H9 (cell line): ENCODE measurements around the gene TFDP1. TPM values are rescaled to one million over a fixed set of nuclear protein-coding genes. Genes with fewer than 3 reads are reported as not detected.

Experiments
- DNase-seq: peaks from one replicate; pipeline ENCODE4 v3.0.0-alpha.2; 2017
- H2AFZ ChIP-seq: one replicate; pipeline ENCODE4 v1.6.1; 2013; ENCODE audit warnings: mild to moderate bottlenecking, low read length, control low read depth, moderate library complexity
- H2AK5ac ChIP-seq: 2 replicates; pipeline ENCODE4 v1.6.1; 2013; ENCODE audit warnings: low read length, control low read depth, mixed read lengths; ENCODE audit not compliant: insufficient read length
- H2BK120ac ChIP-seq: one replicate; pipeline ENCODE4 v1.6.1; 2013; ENCODE audit warnings: low read depth, mild to moderate bottlenecking, low read length, control low read depth, inconsistent platforms; ENCODE audit not compliant: poor library complexity, severe bottlenecking
- H2BK12ac ChIP-seq: 2 replicates; pipeline ENCODE4 v1.6.1; 2013; ENCODE audit warnings: low read length, control low read depth, mixed read lengths, low read depth; ENCODE audit not compliant: insufficient read length
- H2BK15ac ChIP-seq: 2 replicates; pipeline ENCODE4 v1.6.1; 2013; ENCODE audit warnings: low read depth, low read length, control low read depth
- H2BK20ac ChIP-seq: one replicate; pipeline ENCODE4 v1.6.1; 2013; ENCODE audit warnings: low read depth, mild to moderate bottlenecking, low read length, control low read depth, inconsistent platforms; ENCODE audit not compliant: poor library complexity, severe bottlenecking
- H2BK5ac ChIP-seq: 2 replicates; pipeline ENCODE4 v1.6.1; 2013; ENCODE audit warnings: low read length, control low read depth, mixed read lengths; ENCODE audit not compliant: insufficient read length
- H3K14ac ChIP-seq: 2 replicates; pipeline ENCODE4 v1.6.1; 2013; ENCODE audit warnings: low read length, control low read depth; ENCODE audit not compliant: insufficient read depth
- H3K18ac ChIP-seq: 2 replicates; pipeline ENCODE4 v1.6.1; 2013; ENCODE audit warnings: low read depth, mild to moderate bottlenecking, mixed read lengths, low read length, control low read depth; ENCODE audit not compliant: insufficient read length
- H3K23ac ChIP-seq: 2 replicates; pipeline ENCODE4 v1.6.1; 2013; ENCODE audit warnings: low read length, control low read depth, mixed read lengths, low read depth; ENCODE audit not compliant: insufficient read length
- H3K23me2 ChIP-seq: 2 replicates; pipeline ENCODE4 v1.6.1; 2013; ENCODE audit warnings: low read depth, mild to moderate bottlenecking, mixed read lengths, low read length, control low read depth; ENCODE audit not compliant: insufficient read length, poor library complexity, severe bottlenecking
- H3K27ac ChIP-seq: 2 replicates; pipeline ENCODE4 v1.5.1; 2013; ENCODE audit warnings: low read length, control low read depth, mixed read lengths, low read depth; ENCODE audit not compliant: insufficient read length
- H3K27me3 ChIP-seq: 2 replicates; pipeline ENCODE4 v1.6.1; 2013; ENCODE audit warnings: low read length, control low read depth, inconsistent platforms; ENCODE audit not compliant: insufficient read depth
- H3K4ac ChIP-seq: 2 replicates; pipeline ENCODE4 v1.6.1; 2013; ENCODE audit warnings: low read depth, mild to moderate bottlenecking, control low read depth, inconsistent platforms, low read length, moderate library complexity
- H3K4me1 ChIP-seq: 2 replicates; pipeline ENCODE4 v1.6.1; 2013; ENCODE audit warnings: low read length, control low read depth, inconsistent platforms; ENCODE audit not compliant: insufficient read depth
- H3K4me2 ChIP-seq: 2 replicates; pipeline ENCODE4 v1.6.1; 2013; ENCODE audit warnings: low read length, control low read depth, mixed read lengths; ENCODE audit not compliant: insufficient read length, insufficient read depth
- H3K56ac ChIP-seq: 2 replicates; pipeline ENCODE4 v1.6.1; 2013; ENCODE audit warnings: low read depth, mild to moderate bottlenecking, mixed read lengths, low read length, control low read depth; ENCODE audit not compliant: insufficient read length
- H3K79me1 ChIP-seq: 2 replicates; pipeline ENCODE4 v1.6.1; 2013; ENCODE audit warnings: low read depth, mild to moderate bottlenecking, moderate library complexity, low read length, control low read depth, inconsistent platforms; ENCODE audit not compliant: insufficient read depth, poor library complexity, severe bottlenecking
- H3K79me2 ChIP-seq: 2 replicates; pipeline ENCODE4 v1.6.1; 2013; ENCODE audit warnings: low read length, control low read depth, inconsistent platforms; ENCODE audit not compliant: insufficient read depth
- H3K9ac ChIP-seq: 2 replicates; pipeline ENCODE4 v1.6.1; 2013; ENCODE audit warnings: low read length, control low read depth, mixed read lengths; ENCODE audit not compliant: insufficient read length; ENCODE audit errors: extremely low read depth
- H3K9me3 ChIP-seq: one replicate; pipeline ENCODE4 v1.6.1; 2013; ENCODE audit warnings: low read depth, low read length, inconsistent platforms; ENCODE audit not compliant: control insufficient read depth
- H3T11ph ChIP-seq: one replicate; pipeline ENCODE4 v1.6.1; 2013; ENCODE audit warnings: mild to moderate bottlenecking, low read length, control low read depth, inconsistent platforms
- H4K20me1 ChIP-seq: one replicate; pipeline ENCODE4 v1.6.1; 2013; ENCODE audit not compliant: control insufficient read depth, insufficient read length, insufficient read depth
- H4K5ac ChIP-seq: 2 replicates; pipeline ENCODE4 v1.6.1; 2013; ENCODE audit warnings: low read depth, mild to moderate bottlenecking, mixed read lengths, low read length, control low read depth; ENCODE audit not compliant: insufficient read length
- H4K8ac ChIP-seq: replicated peaks from 2 replicates; pipeline ENCODE4 v1.6.1; 2013; ENCODE audit warnings: low read length, control low read depth, mixed read lengths, low read depth; ENCODE audit not compliant: insufficient read length
- H4K91ac ChIP-seq: 2 replicates; pipeline ENCODE4 v1.6.1; 2013; ENCODE audit warnings: low read depth, mild to moderate bottlenecking, moderate library complexity, mixed read lengths, low read length, control low read depth; ENCODE audit not compliant: insufficient read length
- H3K27ac Mint-ChIP-seq, 3 experiments: 2 replicates in 2 of 3; 3 replicates in 1 of 3; pipeline ENCODE4 v1.8.0; 2020 to 2021; ENCODE audit warnings: mixed read lengths in 3 of 3, mild to moderate bottlenecking in 1 of 3, moderate library complexity in 1 of 3
- H3K27me3 Mint-ChIP-seq: 2 replicates; pipeline ENCODE4 v1.8.0; 2021; ENCODE audit warnings: low read depth, mild to moderate bottlenecking, moderate library complexity, mixed read lengths
- H3K36me3 Mint-ChIP-seq, 3 experiments: 2 replicates in 2 of 3; 3 replicates in 1 of 3; pipeline ENCODE4 v1.8.0; 2020 to 2021; ENCODE audit warnings: low read depth in 3 of 3, mixed read lengths in 3 of 3; ENCODE audit not compliant: insufficient read depth in 1 of 3
- H3K4me1 Mint-ChIP-seq, 2 experiments: 2 replicates each; pipeline ENCODE4 v1.8.0; 2020; ENCODE audit warnings: mixed read lengths in 2 of 2
- H3K4me3 Mint-ChIP-seq, 2 experiments: 2 replicates in 1 of 2; 3 replicates in 1 of 2; pipeline ENCODE4 v1.8.0; 2020 to 2021; ENCODE audit warnings: mild to moderate bottlenecking in 2 of 2, mixed read lengths in 2 of 2, moderate library complexity in 1 of 2
- H3K9me3 Mint-ChIP-seq, 2 experiments: 2 replicates in 1 of 2; 3 replicates in 1 of 2; pipeline ENCODE4 v1.8.0; 2020; ENCODE audit warnings: mild to moderate bottlenecking in 2 of 2, mixed read lengths in 2 of 2, moderate library complexity in 1 of 2
- WGBS: extraction: QIAGEN DNeasy Blood & Tissue Kit; methylation state at CpG from one replicate; pipeline ENCODE4 v1.1.7; 2013; ENCODE audit warnings: missing lambda C conversion rate, low lambda C conversion rate, mixed read lengths; ENCODE audit not compliant: insufficient read length; ENCODE audit errors: extremely low coverage; 5-methylcytosine and 5-hydroxymethylcytosine counted together
- total RNA-seq: library from RNA; stranded (reverse); gene quantifications from 2 replicates; pipeline ENCODE4 v1.2.1, GENCODE V29; 2021
- TF ChIP-seq, protein P1 (sequence below): fragments of 200-600 bp; sonication (generic); conservative IDR thresholded peaks from 3 replicates; pipeline ENCODE4 v1.8.0; 2021; ENCODE audit warnings: antibody characterized with exemption, mild to moderate bottlenecking

The TFDP1 gene
- total RNA-seq, 1 experiment from 2014 or later, result 111 TPM

DNA sequence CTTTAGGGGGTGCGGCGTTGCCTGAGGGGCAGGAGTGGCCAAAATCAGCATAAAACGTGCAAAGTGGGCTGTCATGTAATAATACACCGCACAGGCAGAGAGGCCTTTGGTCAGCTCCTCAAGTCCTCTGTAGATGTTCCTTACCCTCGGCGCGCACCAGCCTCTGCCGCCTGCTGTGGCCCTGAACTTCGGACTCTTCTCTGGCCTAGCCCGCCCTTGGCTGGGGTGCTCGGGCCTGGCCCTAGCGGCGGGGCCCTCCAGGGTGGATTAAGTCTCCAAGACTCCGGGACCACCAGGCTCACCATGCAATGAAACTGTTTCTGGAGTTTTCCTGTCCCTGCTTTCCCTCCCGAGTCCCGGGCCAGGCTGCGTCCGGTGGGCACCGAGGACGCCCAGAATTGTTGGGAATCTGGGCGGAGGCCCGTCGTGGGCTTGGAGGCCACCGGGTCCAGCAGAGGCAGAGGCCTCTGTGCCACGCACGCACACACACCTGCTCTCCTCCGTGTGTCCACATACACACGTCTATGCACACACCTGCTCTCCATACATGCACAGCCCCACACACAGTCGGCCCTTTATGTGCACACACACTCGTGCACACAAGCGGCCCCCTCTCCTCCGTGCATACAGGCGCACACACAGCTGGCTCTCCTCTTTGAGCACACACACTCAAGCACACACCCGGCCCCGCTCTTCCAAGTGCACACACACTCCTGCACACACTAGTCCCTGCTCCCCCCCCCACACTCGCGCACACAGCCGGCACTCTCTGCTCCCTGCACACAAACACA lies 1.5 kb upstream of the TFDP1 start:
- H3K9me3 ChIP-seq, result no peaks in the 10 kb centered on the region
- H3K79me2 ChIP-seq, result peaks cover 11% of the 10 kb centered on the region; the same call in 1 of the 2 replicates
- H3K23me2 ChIP-seq, result no peaks in the 10 kb centered on the region
- Mint-ChIP-seq H3K4me1 (peaks cover 11 to 19% of the 10 kb centered on the region in 2 experiments), H3K9me3 (peaks cover 0 to 2% of the 10 kb centered on the region in 2 experiments; a peak in 2 of 5 replicates), H3K27ac (peak overlapping the region; percentile 49 to 94 (median 82); a peak in 4 of 7 replicates), H3K27me3 (no peaks in the 10 kb centered on the region), H3K36me3 (peaks cover 15 to 27% (median 18%) of the 10 kb centered on the region in 3 experiments), H3K4me3 (peak overlapping the region; percentile 42 to 69)
- peaks cover 6% of the 10 kb centered on the region for H3K79me1 ChIP-seq
- H2BK20ac ChIP-seq, result no peak overlapping the region
- H3K56ac ChIP-seq, result no peak overlapping the region
- H3K14ac ChIP-seq, result no peak overlapping the region
- H4K8ac ChIP-seq, result no peak overlapping the region
- no peaks in the 10 kb centered on the region for H4K20me1 ChIP-seq
- H3K4me2 ChIP-seq, result no peak overlapping the region
- peak; percentile 33 for DNase-seq
- no CpG with 5 or more reads among the region's 38 CpGs for WGBS
- H2BK12ac ChIP-seq, result no peak overlapping the region
- no peak overlapping the region for H3K18ac ChIP-seq
- H3K23ac ChIP-seq, result no peak overlapping the region
- H2BK5ac ChIP-seq, result no peak overlapping the region
- no peak overlapping the region for H3K9ac ChIP-seq
- H3K27me3 ChIP-seq, result no peaks in the 10 kb centered on the region
- H3K4me1 ChIP-seq, result peaks cover 3% of the 10 kb centered on the region; the same call in 1 of the 2 replicates
- H4K5ac ChIP-seq, result no peak overlapping the region
- no peak overlapping the region for H2BK15ac ChIP-seq
- H3K4ac ChIP-seq, result no peak overlapping the region
- H2AK5ac ChIP-seq, result no peak overlapping the region
- TF ChIP-seq, protein P1, sequence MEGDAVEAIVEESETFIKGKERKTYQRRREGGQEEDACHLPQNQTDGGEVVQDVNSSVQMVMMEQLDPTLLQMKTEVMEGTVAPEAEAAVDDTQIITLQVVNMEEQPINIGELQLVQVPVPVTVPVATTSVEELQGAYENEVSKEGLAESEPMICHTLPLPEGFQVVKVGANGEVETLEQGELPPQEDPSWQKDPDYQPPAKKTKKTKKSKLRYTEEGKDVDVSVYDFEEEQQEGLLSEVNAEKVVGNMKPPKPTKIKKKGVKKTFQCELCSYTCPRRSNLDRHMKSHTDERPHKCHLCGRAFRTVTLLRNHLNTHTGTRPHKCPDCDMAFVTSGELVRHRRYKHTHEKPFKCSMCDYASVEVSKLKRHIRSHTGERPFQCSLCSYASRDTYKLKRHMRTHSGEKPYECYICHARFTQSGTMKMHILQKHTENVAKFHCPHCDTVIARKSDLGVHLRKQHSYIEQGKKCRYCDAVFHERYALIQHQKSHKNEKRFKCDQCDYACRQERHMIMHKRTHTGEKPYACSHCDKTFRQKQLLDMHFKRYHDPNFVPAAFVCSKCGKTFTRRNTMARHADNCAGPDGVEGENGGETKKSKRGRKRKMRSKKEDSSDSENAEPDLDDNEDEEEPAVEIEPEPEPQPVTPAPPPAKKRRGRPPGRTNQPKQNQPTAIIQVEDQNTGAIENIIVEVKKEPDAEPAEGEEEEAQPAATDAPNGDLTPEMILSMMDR, result no peak
- H3T11ph ChIP-seq, result no peak overlapping the region
- no peak overlapping the region for H2AFZ ChIP-seq
- H2BK120ac ChIP-seq, result no peak overlapping the region
- no peak overlapping the region for H4K91ac ChIP-seq
- H3K27ac ChIP-seq, result no peak overlapping the region
